Measurements from ENCODE around the gene ELMO3.

The ELMO3 gene

GRCh38 chr16:67197704-67198103 is 1.2 kb upstream of the ELMO3 start:
- TF ChIP-seq, protein P1, sequence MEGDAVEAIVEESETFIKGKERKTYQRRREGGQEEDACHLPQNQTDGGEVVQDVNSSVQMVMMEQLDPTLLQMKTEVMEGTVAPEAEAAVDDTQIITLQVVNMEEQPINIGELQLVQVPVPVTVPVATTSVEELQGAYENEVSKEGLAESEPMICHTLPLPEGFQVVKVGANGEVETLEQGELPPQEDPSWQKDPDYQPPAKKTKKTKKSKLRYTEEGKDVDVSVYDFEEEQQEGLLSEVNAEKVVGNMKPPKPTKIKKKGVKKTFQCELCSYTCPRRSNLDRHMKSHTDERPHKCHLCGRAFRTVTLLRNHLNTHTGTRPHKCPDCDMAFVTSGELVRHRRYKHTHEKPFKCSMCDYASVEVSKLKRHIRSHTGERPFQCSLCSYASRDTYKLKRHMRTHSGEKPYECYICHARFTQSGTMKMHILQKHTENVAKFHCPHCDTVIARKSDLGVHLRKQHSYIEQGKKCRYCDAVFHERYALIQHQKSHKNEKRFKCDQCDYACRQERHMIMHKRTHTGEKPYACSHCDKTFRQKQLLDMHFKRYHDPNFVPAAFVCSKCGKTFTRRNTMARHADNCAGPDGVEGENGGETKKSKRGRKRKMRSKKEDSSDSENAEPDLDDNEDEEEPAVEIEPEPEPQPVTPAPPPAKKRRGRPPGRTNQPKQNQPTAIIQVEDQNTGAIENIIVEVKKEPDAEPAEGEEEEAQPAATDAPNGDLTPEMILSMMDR (conservative IDR thresholded peaks at IDR 0.05): no peak
- no peak overlapping the region for H3K27ac ChIP-seq

DNA sequence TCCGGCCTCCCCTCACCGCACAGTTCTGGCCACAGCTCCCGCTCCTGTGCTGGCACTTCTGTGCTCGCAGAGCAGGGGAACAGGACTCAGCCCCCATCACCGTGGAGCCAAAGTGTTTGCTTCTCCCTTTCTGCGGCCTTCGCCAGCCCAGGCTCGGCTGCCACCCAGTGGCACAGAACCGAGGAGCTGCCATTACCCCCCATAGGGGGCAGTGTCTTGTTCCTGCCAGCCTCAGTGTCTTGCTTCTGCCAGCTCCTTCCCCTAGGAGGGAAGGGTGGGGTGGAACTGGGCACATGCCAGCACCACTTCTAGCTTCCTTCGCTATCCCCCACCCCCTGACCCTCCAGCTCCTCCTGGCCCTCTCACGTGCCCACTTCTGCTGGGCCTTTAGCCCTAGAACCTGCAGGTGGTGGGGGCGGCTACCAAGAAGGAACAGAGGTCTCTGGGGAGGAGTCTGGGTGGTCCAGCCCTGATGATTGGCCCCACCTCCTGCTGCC is 645 bp upstream of the ELMO3 start:
- TF ChIP-seq, protein P1 (conservative IDR thresholded peaks at IDR 0.05): no peak; the same call in 1 of the 2 replicates
- H3K27ac ChIP-seq: no peak overlapping the region

DNA sequence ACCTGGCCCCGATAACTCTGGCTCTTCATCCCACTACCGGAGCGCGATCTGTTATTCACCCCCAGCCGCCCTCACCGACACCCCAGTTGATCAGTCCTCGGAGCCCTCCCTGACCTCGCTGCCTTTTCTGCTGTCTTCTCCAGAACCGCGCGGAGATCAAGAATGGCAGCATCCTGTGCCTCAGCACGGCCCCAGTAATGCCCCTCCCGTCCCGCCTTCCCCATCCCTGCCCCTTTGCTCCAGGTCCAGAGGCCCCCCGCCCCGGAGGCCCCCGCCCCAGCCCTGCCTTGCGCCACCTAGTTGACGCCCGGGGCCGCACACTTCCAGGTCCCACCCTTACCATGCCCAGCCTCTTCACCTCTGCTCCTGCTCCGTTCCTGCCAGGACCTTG is 872 bp downstream of the ELMO3 start:
- no peak overlapping the region for H3K27ac ChIP-seq
- TF ChIP-seq, protein P1 (conservative IDR thresholded peaks at IDR 0.05): no peak

DNA sequence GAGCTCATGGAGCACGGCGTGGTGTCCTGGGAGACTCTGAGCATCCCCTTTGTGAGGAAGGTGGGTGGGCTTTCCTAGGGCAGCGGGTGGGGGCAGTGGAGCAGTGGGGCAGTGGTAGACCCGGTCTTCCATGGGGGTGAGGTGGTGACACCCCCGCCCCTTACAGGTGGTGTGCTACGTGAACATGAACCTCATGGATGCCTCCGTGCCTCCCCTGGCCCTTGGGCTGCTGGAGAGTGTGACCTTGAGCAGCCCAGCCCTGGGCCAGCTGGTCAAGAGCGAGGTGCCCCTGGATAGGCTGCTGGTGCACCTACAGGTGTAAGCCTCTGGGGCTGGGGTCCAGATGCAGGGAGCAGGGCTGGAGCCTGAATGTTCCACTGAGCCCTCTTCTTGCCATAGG is 1.6 kb downstream of the ELMO3 start:
- TF ChIP-seq, protein P1 (conservative IDR thresholded peaks at IDR 0.05): no peak
- no peak overlapping the region for H3K27ac ChIP-seq

DNA sequence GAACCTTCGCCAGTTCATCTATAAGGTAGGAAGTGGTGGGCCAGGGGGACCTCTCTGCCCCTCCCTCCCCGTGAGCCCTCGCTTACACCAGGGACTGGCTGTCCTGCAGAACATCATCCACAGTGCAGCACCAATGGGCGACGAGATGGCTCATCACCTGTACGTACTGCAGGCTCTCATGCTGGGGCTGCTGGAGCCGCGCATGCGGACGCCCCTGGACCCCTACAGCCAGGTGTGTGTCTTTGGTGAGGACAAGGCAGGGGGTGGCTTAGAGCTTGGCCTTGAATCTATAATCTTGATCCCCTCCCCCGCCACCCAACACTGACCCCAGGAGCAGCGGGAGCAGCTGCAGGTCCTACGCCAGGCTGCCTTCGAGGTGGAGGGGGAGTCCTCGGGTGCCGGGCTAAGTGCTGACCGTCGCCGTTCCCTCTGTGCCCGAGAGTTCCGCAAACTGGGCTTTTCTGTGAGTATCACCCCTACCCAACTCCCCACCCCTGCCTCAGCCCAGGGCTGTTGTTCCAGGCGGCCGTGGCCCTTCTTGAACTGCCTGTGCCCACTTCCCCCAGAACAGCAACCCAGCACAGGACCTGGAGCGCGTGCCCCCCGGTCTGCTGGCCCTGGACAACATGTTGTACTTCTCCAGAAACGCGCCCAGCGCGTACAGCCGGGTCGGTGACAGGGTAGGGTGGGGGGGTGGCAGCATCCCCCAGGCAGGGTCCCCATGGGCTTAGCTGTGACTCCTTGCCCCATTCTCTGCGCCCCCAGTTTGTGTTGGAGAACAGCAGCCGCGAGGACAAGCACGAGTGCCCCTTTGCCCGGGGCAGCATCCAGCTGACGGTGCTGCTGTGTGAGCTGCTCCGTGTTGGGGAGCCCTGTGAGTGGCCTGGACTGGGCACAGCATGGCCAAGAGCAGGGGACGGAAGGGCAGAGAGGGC is 2.7 kb downstream of the ELMO3 start:
- TF ChIP-seq, protein P1 (conservative IDR thresholded peaks at IDR 0.05): no peak
- H3K27ac ChIP-seq: no peak overlapping the region

GRCh38 chr16:67202426-67202825 is 3.5 kb downstream of the ELMO3 start:
- H3K27ac ChIP-seq: no peak overlapping the region
- TF ChIP-seq, protein P1 (conservative IDR thresholded peaks at IDR 0.05): no peak

DNA sequence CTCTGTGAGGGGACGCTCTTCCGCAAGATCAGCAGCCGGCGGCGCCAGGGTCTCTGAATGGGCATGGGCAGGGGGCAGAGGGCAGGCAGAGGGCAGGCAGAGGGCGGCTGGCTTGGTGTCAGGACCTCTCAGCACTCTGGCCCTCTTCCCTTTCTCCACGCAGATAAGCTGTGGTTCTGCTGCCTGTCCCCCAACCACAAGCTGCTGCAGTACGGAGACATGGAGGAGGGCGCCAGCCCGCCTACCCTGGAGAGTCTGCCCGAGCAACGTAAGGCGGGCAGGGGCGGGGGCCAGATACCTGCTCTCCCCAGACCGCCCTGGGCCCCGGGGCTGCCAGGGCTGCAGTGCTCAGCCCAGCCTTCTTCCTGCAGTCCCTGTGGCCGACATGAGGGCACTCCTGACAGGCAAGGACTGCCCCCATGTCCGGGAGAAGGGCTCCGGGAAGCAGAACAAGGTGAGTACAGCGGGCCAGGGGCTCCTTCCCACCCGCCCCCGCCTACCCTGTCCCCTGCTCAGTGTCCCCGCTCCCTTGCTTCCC is 4.1 kb downstream of the ELMO3 start:
- H3K27ac ChIP-seq: no peak overlapping the region
- TF ChIP-seq, protein P1 (conservative IDR thresholded peaks at IDR 0.05): no peak

Measured in VCaP (cell line).